IMR-90 (cell line): ENCODE data around the gene CYB5R4. TPM values are rescaled to one million over a fixed set of nuclear protein-coding genes. Genes with fewer than 3 reads are reported as not detected.

Experiments
- ATAC-seq: fragments of 200-7000 bp; cut with Tn5 transposase; 2 replicates; pipeline ENCODE4 v1.9.1; 2020; ENCODE audit warnings: low read depth, mild to moderate bottlenecking, moderate library complexity
- BruUV-seq: library from RNA; stranded (reverse); fragments of 400-500 nt; replicated peaks from 2 replicates; lab custom pipeline; 2021; lab: Mats Ljungman, UMichigan
- CTCF ChIA-PET: fragments of 300-600 bp; formaldehyde crosslinking; extraction: SDS; loops from one replicate; lab custom pipeline; 2021; ENCODE audit warnings: antibody characterized with exemption; lab: Yijun Ruan, JAX
- POLR2A ChIA-PET: fragments of 300-600 bp; sonication (Branson Sonifier 250); formaldehyde crosslinking; loops from one replicate; lab custom pipeline; 2022; ENCODE audit warnings: antibody characterized with exemption; ENCODE audit not compliant: unreplicated experiment; lab: Charles Lee
- DNase-seq: peaks from one replicate; pipeline ENCODE4 v3.0.0; 2013
- H2AFZ ChIP-seq: replicated peaks from 2 replicates; pipeline ENCODE3; 2013; ENCODE audit warnings: low read length, mild to moderate bottlenecking; ENCODE audit not compliant: poor library complexity
- H2AK5ac ChIP-seq: 2 replicates; pipeline ENCODE4 v1.6.1; 2013; ENCODE audit warnings: low read depth, low read length, inconsistent platforms
- H2AK9ac ChIP-seq: replicated peaks from 2 replicates; pipeline ENCODE3; 2013; ENCODE audit warnings: mild to moderate bottlenecking, low read depth, low read length, moderate library complexity; ENCODE audit not compliant: poor library complexity
- H2BK120ac ChIP-seq: 2 replicates; pipeline ENCODE4 v1.6.1; 2013; ENCODE audit warnings: low read depth, low read length, inconsistent platforms
- H2BK15ac ChIP-seq: 3 replicates; pipeline ENCODE4 v1.6.1; 2013; ENCODE audit warnings: low read depth, low read length, inconsistent platforms
- H2BK20ac ChIP-seq: 2 replicates; pipeline ENCODE4 v1.6.1; 2013; ENCODE audit warnings: low read depth, mild to moderate bottlenecking, inconsistent platforms, low read length, moderate library complexity
- H2BK5ac ChIP-seq: 2 replicates; pipeline ENCODE4 v1.6.1; 2013; ENCODE audit warnings: mild to moderate bottlenecking, low read depth, low read length, inconsistent platforms; ENCODE audit not compliant: poor library complexity, severe bottlenecking
- H3K14ac ChIP-seq: replicated peaks from 2 replicates; pipeline ENCODE4 v1.6.1; 2013; ENCODE audit warnings: low read depth, low read length, inconsistent platforms
- H3K18ac ChIP-seq: 2 replicates; pipeline ENCODE4 v1.6.1; 2013; ENCODE audit warnings: low read depth, low read length, control low read depth
- H3K23ac ChIP-seq: 2 replicates; pipeline ENCODE4 v1.6.1; 2013; ENCODE audit warnings: low read depth, low read length, inconsistent platforms
- H3K27ac ChIP-seq: 2 replicates; pipeline ENCODE4 v1.5.1; 2013; ENCODE audit warnings: mild to moderate bottlenecking, control low read depth, low read length; ENCODE audit not compliant: insufficient read depth
- H3K27me3 ChIP-seq: 2 replicates; pipeline ENCODE4 v1.6.1; 2013; ENCODE audit warnings: low read length; ENCODE audit not compliant: control insufficient read depth, insufficient read depth
- H3K36me3 ChIP-seq: 2 replicates; pipeline ENCODE4 v1.6.1; 2013; ENCODE audit warnings: low read length, mixed read lengths; ENCODE audit not compliant: control insufficient read depth, insufficient read depth
- H3K4ac ChIP-seq: 2 replicates; pipeline ENCODE4 v1.6.1; 2013; ENCODE audit warnings: low read depth, low read length, inconsistent platforms
- H3K4me1 ChIP-seq: 2 replicates; pipeline ENCODE4 v1.6.1; 2013; ENCODE audit warnings: low read length, mixed read lengths; ENCODE audit not compliant: control insufficient read depth, insufficient read depth
- H3K4me2 ChIP-seq: 2 replicates; pipeline ENCODE4 v1.6.1; 2013; ENCODE audit warnings: low read depth, mild to moderate bottlenecking, control low read depth, low read length, moderate library complexity
- H3K4me3 ChIP-seq: 2 replicates; pipeline ENCODE4 v1.5.1; 2013; ENCODE audit warnings: low read depth, mild to moderate bottlenecking, control low read depth, low read length, moderate library complexity; ENCODE audit not compliant: insufficient read depth
- H3K56ac ChIP-seq: 2 replicates; pipeline ENCODE4 v1.6.1; 2013; ENCODE audit warnings: low read length, inconsistent platforms; ENCODE audit not compliant: insufficient read depth; ENCODE audit errors: extremely low read depth
- H3K79me1 ChIP-seq, 2 experiments: 2 replicates each; pipeline ENCODE4 v1.6.1; 2013; ENCODE audit warnings: low read length in 2 of 2, inconsistent platforms in 1 of 2, low read depth in 1 of 2
- H3K9ac ChIP-seq: 2 replicates; pipeline ENCODE4 v1.6.1; 2013; ENCODE audit warnings: low read depth, low read length, control low read depth
- H3K9me1 ChIP-seq: 2 replicates; pipeline ENCODE4 v1.6.1; 2013; ENCODE audit warnings: low read length, inconsistent platforms; ENCODE audit not compliant: insufficient read depth
- H3K9me3 ChIP-seq: 2 replicates; pipeline ENCODE4 v1.6.1; 2013; ENCODE audit warnings: low read length; ENCODE audit not compliant: control insufficient read depth, insufficient read depth
- H4K20me1 ChIP-seq: 2 replicates; pipeline ENCODE4 v1.6.1; 2013; ENCODE audit warnings: low read length, inconsistent platforms; ENCODE audit not compliant: insufficient read depth
- H4K5ac ChIP-seq: 2 replicates; pipeline ENCODE4 v1.6.1; 2013; ENCODE audit warnings: mild to moderate bottlenecking, low read depth, low read length, control low read depth
- H4K8ac ChIP-seq, 2 experiments: 2 replicates each; pipeline ENCODE4 v1.6.1; 2013; ENCODE audit warnings: low read depth in 2 of 2, low read length in 2 of 2, control low read depth in 1 of 2, inconsistent platforms in 1 of 2
- H4K91ac ChIP-seq: 2 replicates; pipeline ENCODE4 v1.6.1; 2013; ENCODE audit warnings: low read depth, low read length, inconsistent platforms; ENCODE audit not compliant: insufficient read depth
- BHLHE40 ChIP-seq: fragments of 150-350 bp; IDR thresholded peaks from 2 replicates; pipeline ENCODE4 v1.6.1; 2016; ENCODE audit warnings: mild to moderate bottlenecking, low read depth, low read length
- CEBPB ChIP-seq: IDR thresholded peaks from 2 replicates; pipeline ENCODE4 v1.6.1; 2012; ENCODE audit warnings: low read depth, low read length, improper control_type of control experiment
- CHD1 ChIP-seq: IDR thresholded peaks from 2 replicates; pipeline ENCODE4 v1.6.1; 2012; ENCODE audit warnings: low read depth, low read length, improper control_type of control experiment
- FOS ChIP-seq: fragments of 150-350 bp; IDR thresholded peaks from 2 replicates; pipeline ENCODE4 v1.6.1; 2016; ENCODE audit warnings: low read depth, low read length
- MAFK ChIP-seq: IDR thresholded peaks from 2 replicates; pipeline ENCODE4 v1.6.1; 2012; ENCODE audit warnings: low read depth, low read length, improper control_type of control experiment
- MAZ ChIP-seq: IDR thresholded peaks from 2 replicates; pipeline ENCODE4 v1.6.1; 2012; ENCODE audit warnings: low read depth, mild to moderate bottlenecking, low read length, improper control_type of control experiment, moderate library complexity, borderline replicate concordance
- MXI1 ChIP-seq: IDR thresholded peaks from 2 replicates; pipeline ENCODE4 v1.6.1; 2012; ENCODE audit warnings: low read depth, mild to moderate bottlenecking, low read length, moderate library complexity, borderline replicate concordance
- NFE2L2 ChIP-seq: fragments of 150-350 bp; IDR thresholded peaks from 2 replicates; pipeline ENCODE4 v1.6.1; 2016; ENCODE audit warnings: low read depth, mild to moderate bottlenecking, low read length
- POLR2A ChIP-seq: IDR thresholded peaks from 2 replicates; pipeline ENCODE4 v1.6.1; 2012; ENCODE audit warnings: mild to moderate bottlenecking, low read depth, low read length
- RAD21 ChIP-seq: IDR thresholded peaks from 2 replicates; pipeline ENCODE4 v1.6.1; 2012; ENCODE audit warnings: low read length, improper control_type of control experiment
- RCOR1 ChIP-seq: IDR thresholded peaks from 2 replicates; pipeline ENCODE4 v1.6.1; 2012; ENCODE audit warnings: mild to moderate bottlenecking, low read length, improper control_type of control experiment; ENCODE audit not compliant: insufficient replicate concordance
- RFX5 ChIP-seq: IDR thresholded peaks from 2 replicates; pipeline ENCODE4 v1.8.0; 2012; ENCODE audit warnings: low read depth, mild to moderate bottlenecking, low read length, moderate library complexity
- SMC3 ChIP-seq: fragments of 150-350 bp; IDR thresholded peaks from 2 replicates; pipeline ENCODE4 v1.6.1; 2016; ENCODE audit warnings: low read depth, mild to moderate bottlenecking, antibody characterized with exemption, low read length, moderate library complexity
- USF2 ChIP-seq: fragments of 150-350 bp; IDR thresholded peaks from 2 replicates; pipeline ENCODE4 v1.6.1; 2017; ENCODE audit warnings: mild to moderate bottlenecking, antibody characterized with exemption, low read length, low read depth
- WGBS, 2 experiments: methylation state at CpG; one replicate each; pipeline versions ENCODE4 v1.1.5 to v1.1.7; 2013; ENCODE audit warnings: missing lambda C conversion rate in 2 of 2; ENCODE audit not compliant: insufficient read length in 1 of 2; ENCODE audit errors: extremely low coverage in 2 of 2; 5-methylcytosine and 5-hydroxymethylcytosine counted together
- dilution Hi-C: fragments of 300-500 bp; cut with HindIII; formaldehyde crosslinking; loops from one replicate; pipeline ENCODE4 v1.14.3; 2018; ENCODE audit warnings: low sequenced_read_pairs; ENCODE audit not compliant: unreplicated experiment
- in situ Hi-C: fragments of 300-500 bp; cut with MboI; formaldehyde crosslinking; loops from 3 replicates; pipeline ENCODE4 v1.14.3; 2019; ENCODE audit warnings: low sequenced_read_pairs, inconsistent platforms, mixed read lengths
- intact Hi-C: fragments of 100-400 bp; cut with micrococcal nuclease; formaldehyde crosslinking; loops from 2 replicates; pipeline ENCODE4 v1.10.0; 2022
- polyA plus RNA-seq, 3 experiments: library from polyadenylated mRNA; depleted of rRNA; stranded (reverse); fragments of >200 nt; gene quantifications; 2 replicates each; pipeline ENCODE4 v1.2.3, GENCODE V29; 2012; ENCODE audit warnings: low replicate concordance in 1 of 3
- total RNA-seq: library from RNA; depleted of rRNA; stranded (reverse); fragments of >200 nt; gene quantifications from 2 replicates; pipeline ENCODE4 v1.2.3, GENCODE V29; 2012
- TF ChIP-seq, protein P1 (sequence below): conservative IDR thresholded peaks from 2 replicates; pipeline ENCODE4 v1.5.1; 2012; ENCODE audit warnings: mild to moderate bottlenecking, low read depth, low read length, improper control_type of control experiment
- TF ChIP-seq, protein P2 (sequence below): fragments of 150-350 bp; IDR thresholded peaks from 2 replicates; pipeline ENCODE4 v1.6.1; 2016; ENCODE audit warnings: low read depth, mild to moderate bottlenecking, low read length, moderate library complexity, borderline replicate concordance

The CYB5R4 gene
- total and polyA plus RNA-seq, 2 of the 4 experiments (the other 2 are of a cell fraction) = 3.2 to 6.1 TPM

DNA sequence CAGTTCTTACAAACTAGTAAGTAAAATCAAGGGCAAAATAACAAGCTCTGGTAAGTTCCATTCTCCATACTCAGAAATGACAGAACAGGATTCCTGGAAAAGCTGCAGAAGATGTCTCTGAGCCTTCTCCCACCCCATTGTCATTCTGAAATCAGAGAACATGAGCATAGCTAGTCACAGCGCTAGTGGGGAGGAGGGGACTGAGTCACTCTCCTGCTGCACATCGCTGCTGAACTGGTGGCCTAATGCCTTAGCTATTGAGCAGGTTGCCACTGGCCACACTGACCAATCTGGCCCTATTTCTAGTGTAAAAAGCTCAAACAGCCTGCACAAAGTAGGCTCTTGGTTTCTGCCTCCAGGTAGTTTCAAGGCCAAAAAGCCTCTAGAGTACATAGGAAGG is 32.4 kb upstream of the CYB5R4 start:
- Histone ChIP-seq H2BK5ac (no peak overlapping the region), H3K79me1 (no peaks in the 10 kb centered on the region), H4K91ac (no peak overlapping the region), H2AK9ac (no peak overlapping the region), H3K27ac (no peak overlapping the region), H3K27me3 (no peaks in the 10 kb centered on the region), H3K9me1 (no peaks in the 10 kb centered on the region), H4K20me1 (no peaks in the 10 kb centered on the region), H3K14ac (no peak overlapping the region), H2BK15ac (no peak overlapping the region), H3K36me3 (no peaks in the 10 kb centered on the region), H2AK5ac (no peak overlapping the region), H3K4me1 (no peaks in the 10 kb centered on the region), H3K4me2 (no peak overlapping the region), H4K5ac (no peak overlapping the region), H3K23ac (no peak overlapping the region), H3K4me3 (no peak overlapping the region), H4K8ac (no peak overlapping the region), H3K4ac (no peak overlapping the region), H2AFZ (no peak overlapping the region), H3K9ac (no peak overlapping the region), H3K18ac (no peak overlapping the region), H3K9me3 (no peaks in the 10 kb centered on the region), H3K56ac (no peak overlapping the region), H2BK20ac (no peak overlapping the region), H2BK120ac (no peak overlapping the region)
- intact Hi-C loops = no loop called here
- POLR2A ChIA-PET = no interaction called here
- in situ Hi-C loops = no loop called here
- no peak for TF ChIP-seq RAD21
- no peak for TF ChIP-seq CEBPB
- TF ChIP-seq USF2 = no peak
- TF ChIP-seq BHLHE40 = no peak
- TF ChIP-seq RCOR1 = no peak
- no peak for TF ChIP-seq NFE2L2
- TF ChIP-seq, protein P1, sequence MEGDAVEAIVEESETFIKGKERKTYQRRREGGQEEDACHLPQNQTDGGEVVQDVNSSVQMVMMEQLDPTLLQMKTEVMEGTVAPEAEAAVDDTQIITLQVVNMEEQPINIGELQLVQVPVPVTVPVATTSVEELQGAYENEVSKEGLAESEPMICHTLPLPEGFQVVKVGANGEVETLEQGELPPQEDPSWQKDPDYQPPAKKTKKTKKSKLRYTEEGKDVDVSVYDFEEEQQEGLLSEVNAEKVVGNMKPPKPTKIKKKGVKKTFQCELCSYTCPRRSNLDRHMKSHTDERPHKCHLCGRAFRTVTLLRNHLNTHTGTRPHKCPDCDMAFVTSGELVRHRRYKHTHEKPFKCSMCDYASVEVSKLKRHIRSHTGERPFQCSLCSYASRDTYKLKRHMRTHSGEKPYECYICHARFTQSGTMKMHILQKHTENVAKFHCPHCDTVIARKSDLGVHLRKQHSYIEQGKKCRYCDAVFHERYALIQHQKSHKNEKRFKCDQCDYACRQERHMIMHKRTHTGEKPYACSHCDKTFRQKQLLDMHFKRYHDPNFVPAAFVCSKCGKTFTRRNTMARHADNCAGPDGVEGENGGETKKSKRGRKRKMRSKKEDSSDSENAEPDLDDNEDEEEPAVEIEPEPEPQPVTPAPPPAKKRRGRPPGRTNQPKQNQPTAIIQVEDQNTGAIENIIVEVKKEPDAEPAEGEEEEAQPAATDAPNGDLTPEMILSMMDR = no peak
- no peak for TF ChIP-seq MAZ
- TF ChIP-seq, protein P2, sequence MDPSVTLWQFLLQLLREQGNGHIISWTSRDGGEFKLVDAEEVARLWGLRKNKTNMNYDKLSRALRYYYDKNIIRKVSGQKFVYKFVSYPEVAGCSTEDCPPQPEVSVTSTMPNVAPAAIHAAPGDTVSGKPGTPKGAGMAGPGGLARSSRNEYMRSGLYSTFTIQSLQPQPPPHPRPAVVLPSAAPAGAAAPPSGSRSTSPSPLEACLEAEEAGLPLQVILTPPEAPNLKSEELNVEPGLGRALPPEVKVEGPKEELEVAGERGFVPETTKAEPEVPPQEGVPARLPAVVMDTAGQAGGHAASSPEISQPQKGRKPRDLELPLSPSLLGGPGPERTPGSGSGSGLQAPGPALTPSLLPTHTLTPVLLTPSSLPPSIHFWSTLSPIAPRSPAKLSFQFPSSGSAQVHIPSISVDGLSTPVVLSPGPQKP = no peak
- TF ChIP-seq FOS = no peak
- no peak for TF ChIP-seq SMC3
- no peak for TF ChIP-seq MXI1
- TF ChIP-seq POLR2A = no peak
- TF ChIP-seq MAFK = no peak
- no peak for TF ChIP-seq CHD1
- no peak for TF ChIP-seq RFX5
- CTCF ChIA-PET = interaction anchor here (1.8 kb wide), 1 partner anchor 18 kb away, joined by 4 read pairs; no protein-coding TSS in a partner anchor
- no TSS peak for BruUV-seq
- 0 out of 2 replicates have a peak, but pooled peaks have one; percentile 27 for ATAC-seq
- no CpG with 5 or more reads among the region's 2 CpGs for WGBS, 2 experiments
- dilution Hi-C loops = no loop called here
- DNase-seq = no peak
